T-helper 2 cell treated with Interferon-gamma antibody and Interleukin-4, amounts not matched to agents 5 μg/mL and 100 μg/mL, for 36 hours (primary cell): Measurements from ENCODE around the gene IL10.

Source experiments
- DNase-seq: peaks from one replicate; pipeline ENCODE4 v3.0.0; 2021; ENCODE audit warnings: low spot score
- H3K27ac Mint-ChIP-seq: one replicate; pipeline ENCODE4 v1.8.0; 2021; ENCODE audit warnings: mild to moderate bottlenecking, mixed read lengths
- H3K27me3 Mint-ChIP-seq: one replicate; pipeline ENCODE4 v1.8.0; 2021; ENCODE audit warnings: low read depth, mixed read lengths
- H3K36me3 Mint-ChIP-seq: one replicate; pipeline ENCODE4 v1.8.0; 2021; ENCODE audit warnings: low read depth, mixed read lengths
- H3K4me1 Mint-ChIP-seq: one replicate; pipeline ENCODE4 v1.8.0; 2021; ENCODE audit warnings: low read depth, mixed read lengths
- H3K4me3 Mint-ChIP-seq: one replicate; pipeline ENCODE4 v1.8.0; 2022; ENCODE audit warnings: mild to moderate bottlenecking, moderate library complexity, mixed read lengths
- H3K9me3 Mint-ChIP-seq: one replicate; pipeline ENCODE4 v1.8.0; 2021; ENCODE audit warnings: mixed read lengths

IL10 gene

GRCh38 chr1:206800411-206800810 lies 28.1 kb upstream of the IL10 start:
- Mint-ChIP-seq H3K9me3 (no peaks in the 10 kb centered on the region), H3K36me3 (no peaks in the 10 kb centered on the region), H3K27me3 (peaks cover 12% of the 10 kb centered on the region), H3K27ac (no peak overlapping the region), H3K4me1 (peaks cover 55% of the 10 kb centered on the region), H3K4me3 (no peak overlapping the region)
- no peak for DNase-seq

GRCh38 chr1:206799311-206799710 lies 27.0 kb upstream of the IL10 start:
- no peak overlapping the region for H3K27ac Mint-ChIP-seq
- H3K36me3 Mint-ChIP-seq: no peaks in the 10 kb centered on the region
- H3K4me1 Mint-ChIP-seq: peaks cover 52% of the 10 kb centered on the region
- no peak for DNase-seq
- H3K4me3 Mint-ChIP-seq: no peak overlapping the region
- H3K9me3 Mint-ChIP-seq: no peaks in the 10 kb centered on the region
- H3K27me3 Mint-ChIP-seq: peaks cover 12% of the 10 kb centered on the region

DNA sequence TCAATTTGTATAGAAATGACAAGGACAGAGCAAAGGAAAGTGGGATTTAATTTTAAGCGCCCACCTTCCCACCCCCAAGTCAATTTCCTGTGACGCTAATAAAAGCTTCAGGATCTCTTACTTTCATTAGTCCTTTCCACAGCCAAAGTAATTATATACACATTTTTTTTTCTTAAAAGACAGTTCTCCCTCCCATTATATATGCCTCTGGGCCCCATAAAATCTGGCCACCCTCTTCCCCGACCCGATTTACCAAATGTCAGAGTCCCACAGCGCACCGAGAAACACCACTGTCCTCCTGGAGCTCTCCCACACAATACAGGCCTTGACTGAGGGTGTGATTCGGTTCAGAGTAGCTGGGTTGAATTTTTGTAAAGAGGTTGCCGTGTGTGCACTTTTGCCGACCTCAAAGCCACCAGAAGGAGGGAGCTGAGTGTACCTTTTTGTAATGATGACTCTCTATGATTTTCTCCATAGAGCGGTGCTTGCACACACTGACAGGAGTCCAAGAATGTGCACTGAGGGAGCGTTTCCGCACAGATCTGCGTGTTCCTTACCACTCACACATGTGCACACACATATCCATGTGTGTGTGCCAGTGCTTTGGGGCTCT lies 26.2 kb upstream of the IL10 start:
- Mint-ChIP-seq H3K4me1 (peaks cover 45% of the 10 kb centered on the region), H3K27me3 (peaks cover 12% of the 10 kb centered on the region), H3K9me3 (no peaks in the 10 kb centered on the region), H3K36me3 (no peaks in the 10 kb centered on the region), H3K27ac (peak overlapping the region; percentile 13), H3K4me3 (no peak overlapping the region)
- no peak for DNase-seq

DNA sequence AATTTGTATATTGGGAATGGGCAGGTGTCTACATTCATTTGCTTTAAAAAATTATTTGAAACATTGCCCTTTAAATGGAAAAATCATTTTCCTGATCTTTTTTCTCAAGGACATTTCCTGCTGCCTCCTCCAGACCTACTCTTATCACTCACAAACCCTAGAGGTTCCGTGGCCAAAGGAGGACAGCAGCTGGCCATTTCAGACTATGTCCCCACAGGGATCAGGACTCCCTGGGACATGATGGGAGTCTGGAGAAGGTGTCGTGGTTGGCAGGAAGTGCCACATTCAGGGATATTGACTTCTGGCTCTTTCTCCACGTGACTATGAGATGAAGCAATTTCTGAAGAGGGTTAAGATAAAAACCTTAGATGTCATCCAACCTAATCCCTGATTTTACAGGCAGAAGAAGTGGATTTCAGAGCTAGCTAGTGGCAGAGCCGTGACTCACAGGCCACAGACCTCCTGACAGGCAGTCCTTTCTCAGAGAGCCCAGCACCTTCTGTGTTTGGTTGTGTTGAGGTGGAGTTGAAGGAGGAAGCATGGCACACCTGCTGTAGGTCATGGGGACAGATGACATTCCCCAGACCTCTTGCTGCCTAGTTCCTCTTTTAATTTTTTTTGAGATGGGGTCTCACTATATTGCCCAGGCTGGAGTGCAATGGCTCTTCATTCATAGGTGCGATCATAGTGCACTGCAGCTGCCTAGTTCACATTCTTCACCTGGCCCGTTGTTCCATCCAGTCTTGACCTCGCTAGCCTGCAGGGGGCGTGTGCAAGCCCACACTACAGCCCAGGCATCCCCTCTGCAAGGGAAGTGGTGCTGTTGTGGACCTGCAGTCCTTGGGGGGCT lies 25.5 kb upstream of the IL10 start:
- DNase-seq: no peak
- H3K27ac Mint-ChIP-seq: no peak overlapping the region
- peaks cover 37% of the 10 kb centered on the region for H3K4me1 Mint-ChIP-seq
- H3K27me3 Mint-ChIP-seq: peaks cover 12% of the 10 kb centered on the region
- no peaks in the 10 kb centered on the region for H3K9me3 Mint-ChIP-seq
- H3K36me3 Mint-ChIP-seq: no peaks in the 10 kb centered on the region
- H3K4me3 Mint-ChIP-seq: no peak overlapping the region

DNA sequence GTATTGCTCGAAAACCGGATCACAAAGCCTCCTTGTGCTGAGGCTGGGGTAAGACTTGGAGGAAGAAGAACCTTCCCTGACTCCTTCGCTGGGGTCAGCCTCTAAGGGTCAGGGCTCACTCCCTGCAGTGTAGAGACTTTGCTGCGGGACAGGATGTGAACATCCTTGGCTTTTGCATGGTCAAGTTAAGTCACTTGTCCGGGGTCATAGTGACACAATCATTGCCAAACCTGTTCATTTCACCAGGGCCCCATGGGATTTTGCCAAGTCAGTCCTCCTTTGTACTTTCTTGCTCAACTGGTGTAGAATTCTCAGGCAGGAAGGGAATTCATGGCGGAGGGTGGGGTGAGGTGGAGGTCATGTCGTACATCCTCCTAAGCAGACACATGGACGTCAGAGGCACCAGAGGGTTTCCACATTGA lies 24.7 kb upstream of the IL10 start:
- Mint-ChIP-seq H3K36me3 (no peaks in the 10 kb centered on the region), H3K9me3 (no peaks in the 10 kb centered on the region), H3K27ac (no peak overlapping the region), H3K4me1 (peaks cover 36% of the 10 kb centered on the region), H3K27me3 (peaks cover 12% of the 10 kb centered on the region), H3K4me3 (no peak overlapping the region)
- DNase-seq: no peak

- no peaks in the 10 kb centered on the region for H3K36me3 Mint-ChIP-seq
- no peak for DNase-seq
- H3K27ac Mint-ChIP-seq: no peak overlapping the region
- no peaks in the 10 kb centered on the region for H3K9me3 Mint-ChIP-seq
- H3K27me3 Mint-ChIP-seq: peaks cover 7% of the 10 kb centered on the region
- H3K4me3 Mint-ChIP-seq: no peak overlapping the region
- peaks cover 36% of the 10 kb centered on the region for H3K4me1 Mint-ChIP-seq
These were observed 23.8 kb upstream of the IL10 start for GRCh38 chr1:206796116-206796515.

GRCh38 chr1:206794294-206794908 lies 22.1 kb upstream of the IL10 start:
- peak; percentile 55 for DNase-seq
- H3K27ac Mint-ChIP-seq: peak overlapping the region; percentile 38
- H3K4me3 Mint-ChIP-seq: no peak overlapping the region
- no peaks in the 10 kb centered on the region for H3K9me3 Mint-ChIP-seq
- H3K4me1 Mint-ChIP-seq: peaks cover 39% of the 10 kb centered on the region
- no peaks in the 10 kb centered on the region for H3K36me3 Mint-ChIP-seq
- H3K27me3 Mint-ChIP-seq: no peaks in the 10 kb centered on the region

DNA sequence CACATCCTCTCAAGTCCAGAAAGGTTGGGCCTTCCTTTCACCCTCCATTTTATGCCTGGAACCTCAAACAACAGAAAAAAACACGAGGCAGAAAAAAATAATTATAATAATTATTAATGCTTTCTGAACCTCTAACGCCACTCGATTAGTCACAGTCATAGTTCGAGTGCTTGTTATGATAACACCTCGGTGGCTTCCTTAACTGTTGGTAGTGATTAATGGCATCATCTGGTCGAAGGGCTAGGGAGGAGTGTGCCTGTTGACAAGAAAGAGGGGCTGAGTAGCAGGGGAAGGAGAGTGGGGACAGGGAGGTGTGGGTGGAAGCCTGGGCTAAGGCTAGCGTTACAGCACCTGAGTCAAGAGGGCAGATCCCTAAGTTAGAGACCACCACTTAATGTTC lies 21.3 kb upstream of the IL10 start:
- Mint-ChIP-seq H3K36me3 (no peaks in the 10 kb centered on the region), H3K4me1 (peaks cover 37% of the 10 kb centered on the region), H3K27ac (no peak overlapping the region), H3K4me3 (no peak overlapping the region), H3K9me3 (no peaks in the 10 kb centered on the region), H3K27me3 (peaks cover 3% of the 10 kb centered on the region)
- DNase-seq: no peak

- no peak overlapping the region for H3K4me3 Mint-ChIP-seq
- peaks cover 33% of the 10 kb centered on the region for H3K4me1 Mint-ChIP-seq
- no peak for DNase-seq
- no peaks in the 10 kb centered on the region for H3K36me3 Mint-ChIP-seq
- no peak overlapping the region for H3K27ac Mint-ChIP-seq
- H3K27me3 Mint-ChIP-seq: peaks cover 3% of the 10 kb centered on the region
- H3K9me3 Mint-ChIP-seq: no peaks in the 10 kb centered on the region
These were observed 20.8 kb upstream of the IL10 start for GRCh38 chr1:206792939-206793607.

- Mint-ChIP-seq H3K27me3 (peaks cover 3% of the 10 kb centered on the region), H3K4me3 (peak overlapping the region; percentile 22), H3K4me1 (peaks cover 51% of the 10 kb centered on the region), H3K36me3 (no peaks in the 10 kb centered on the region), H3K27ac (peak overlapping the region; percentile 32), H3K9me3 (no peaks in the 10 kb centered on the region)
- no peak for DNase-seq
These were observed 18.4 kb upstream of the IL10 start for GRCh38 chr1:206790502-206791250.

- Mint-ChIP-seq H3K4me1 (peaks cover 65% of the 10 kb centered on the region), H3K36me3 (peaks cover 2% of the 10 kb centered on the region), H3K27ac (no peak overlapping the region), H3K4me3 (no peak overlapping the region), H3K27me3 (peaks cover 6% of the 10 kb centered on the region), H3K9me3 (peaks cover 4% of the 10 kb centered on the region)
- DNase-seq: no peak
These were observed 16.3 kb upstream of the IL10 start for GRCh38 chr1:206788487-206789050.

- no peak overlapping the region for H3K27ac Mint-ChIP-seq
These were observed 15.6 kb upstream of the IL10 start for GRCh38 chr1:206787891-206788290.

DNA sequence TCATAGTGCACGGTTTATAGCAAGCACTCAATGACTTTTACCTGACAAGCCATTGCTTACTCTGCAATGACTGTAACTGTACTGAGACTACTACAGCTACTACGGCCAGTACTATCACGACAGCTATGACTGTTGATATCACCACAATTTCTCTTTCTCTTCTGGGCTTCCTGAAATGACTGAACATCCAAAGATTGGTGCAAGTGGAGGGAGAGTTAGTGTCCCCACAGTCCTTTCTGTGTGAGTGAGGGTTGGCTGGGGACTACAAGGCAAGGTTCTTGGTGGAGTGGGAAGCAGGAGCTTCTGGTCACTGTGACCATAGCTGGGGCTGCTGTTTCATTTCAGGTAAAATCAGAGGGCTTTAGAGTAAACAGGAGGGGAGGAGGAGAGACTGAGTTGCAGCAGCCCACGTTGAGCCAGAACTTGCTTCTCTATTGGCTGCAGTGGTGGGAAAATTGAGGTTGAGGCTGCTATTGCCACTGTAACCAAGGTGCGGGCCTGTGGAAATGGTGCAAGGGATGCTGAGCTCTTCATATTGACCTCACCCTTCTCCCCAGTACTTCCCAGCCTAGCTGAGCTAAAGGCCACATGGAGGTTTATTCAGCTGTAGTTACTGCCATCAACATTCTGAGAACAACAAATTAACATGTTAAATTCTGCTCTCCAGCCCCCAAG lies 14.1 kb upstream of the IL10 start:
- peak overlapping the region; percentile 14 for H3K4me3 Mint-ChIP-seq
- peaks cover 4% of the 10 kb centered on the region for H3K9me3 Mint-ChIP-seq
- H3K27ac Mint-ChIP-seq: peak overlapping the region; percentile 49
- H3K4me1 Mint-ChIP-seq: peaks cover 70% of the 10 kb centered on the region
- H3K36me3 Mint-ChIP-seq: peaks cover 2% of the 10 kb centered on the region
- peaks cover 6% of the 10 kb centered on the region for H3K27me3 Mint-ChIP-seq
- no peak for DNase-seq

More at GRCh38 chr1:206787891-206788290, 15.6 kb upstream of the IL10 start:
- H3K9me3 Mint-ChIP-seq: peaks cover 4% of the 10 kb centered on the region
- no peak for DNase-seq
- no peak overlapping the region for H3K4me3 Mint-ChIP-seq
- peaks cover 2% of the 10 kb centered on the region for H3K36me3 Mint-ChIP-seq
- peaks cover 6% of the 10 kb centered on the region for H3K27me3 Mint-ChIP-seq
- peaks cover 70% of the 10 kb centered on the region for H3K4me1 Mint-ChIP-seq
